HG02642 (cell line): ENCODE data around the gene FIBIN.
"Not testable (repeated sequence)": the region's sequence is repeated elsewhere in the genome, so short reads cannot be mapped to it uniquely, and the experiment has no call there.

Source experiments
- ATAC-seq: cut with Tn5 transposase; IDR thresholded peaks from one replicate; pipeline ENCODE4 v1.9.1; 2021; ENCODE audit warnings: mild to moderate bottlenecking; ENCODE audit not compliant: unreplicated experiment, poor library complexity

FIBIN gene

GRCh38 chr11:26993965-26994457 lies at the start of gene FIBIN:
Gene FIBIN, plus strand, starts transcription at chr11:26994112. Its CDS starts 415 bp downstream, at chr11:26994527.
- no peak for ATAC-seq

GRCh38 chr11:26944866-26945664 lies 48.8 kb upstream of the FIBIN start:
- no peak for ATAC-seq

- no peak for ATAC-seq
Observed at GRCh38 chr11:26946257-26946716, 47.6 kb upstream of the FIBIN start.

GRCh38 chr11:26947379-26947844 lies 46.5 kb upstream of the FIBIN start:
- ATAC-seq, result no peak

GRCh38 chr11:26947904-26948639 lies 45.8 kb upstream of the FIBIN start:
- ATAC-seq, result no peak

- no peak for ATAC-seq
Observed at GRCh38 chr11:26948881-26949280, 45.0 kb upstream of the FIBIN start.

GRCh38 chr11:26949846-26950245 lies 44.1 kb upstream of the FIBIN start:
- ATAC-seq, result no peak

- ATAC-seq, result no peak
Observed at GRCh38 chr11:26950260-26950719, 43.6 kb upstream of the FIBIN start.

GRCh38 chr11:26951809-26952515 lies 42.0 kb upstream of the FIBIN start:
- ATAC-seq, result no peak

- ATAC-seq, result no peak
Observed at GRCh38 chr11:26953770-26954392, 40.0 kb upstream of the FIBIN start.

- ATAC-seq, result no peak
Observed at GRCh38 chr11:26958005-26958701, 35.8 kb upstream of the FIBIN start.

GRCh38 chr11:26958702-26959049 lies 35.2 kb upstream of the FIBIN start:
- no peak for ATAC-seq

GRCh38 chr11:26960281-26960680 lies 33.6 kb upstream of the FIBIN start:
- no peak for ATAC-seq

GRCh38 chr11:26963764-26964163 lies 30.1 kb upstream of the FIBIN start:
- ATAC-seq, result no peak

- no peak for ATAC-seq
Observed at GRCh38 chr11:26964339-26964738, 29.6 kb upstream of the FIBIN start.

GRCh38 chr11:26964847-26965485 lies 28.9 kb upstream of the FIBIN start:
- not testable (repeated sequence) for ATAC-seq

GRCh38 chr11:26971961-26972360 lies 22.0 kb upstream of the FIBIN start:
- ATAC-seq, result no peak

- ATAC-seq, result no peak
Observed at GRCh38 chr11:26974069-26974783, 19.7 kb upstream of the FIBIN start.
